NCI-H526 (cell line): ENCODE measurements around the gene PSMD5.

ENCODE experiments used
- DNase-seq, 2 experiments: peaks; one replicate each; lab custom pipeline; 2025; lab: John Stamatoyannopoulos, UW

The PSMD5 gene

GRCh38 chr9:120875195-120875565 is 32.5 kb upstream of the PSMD5 start:
- DNase-seq, result no peak

DNA sequence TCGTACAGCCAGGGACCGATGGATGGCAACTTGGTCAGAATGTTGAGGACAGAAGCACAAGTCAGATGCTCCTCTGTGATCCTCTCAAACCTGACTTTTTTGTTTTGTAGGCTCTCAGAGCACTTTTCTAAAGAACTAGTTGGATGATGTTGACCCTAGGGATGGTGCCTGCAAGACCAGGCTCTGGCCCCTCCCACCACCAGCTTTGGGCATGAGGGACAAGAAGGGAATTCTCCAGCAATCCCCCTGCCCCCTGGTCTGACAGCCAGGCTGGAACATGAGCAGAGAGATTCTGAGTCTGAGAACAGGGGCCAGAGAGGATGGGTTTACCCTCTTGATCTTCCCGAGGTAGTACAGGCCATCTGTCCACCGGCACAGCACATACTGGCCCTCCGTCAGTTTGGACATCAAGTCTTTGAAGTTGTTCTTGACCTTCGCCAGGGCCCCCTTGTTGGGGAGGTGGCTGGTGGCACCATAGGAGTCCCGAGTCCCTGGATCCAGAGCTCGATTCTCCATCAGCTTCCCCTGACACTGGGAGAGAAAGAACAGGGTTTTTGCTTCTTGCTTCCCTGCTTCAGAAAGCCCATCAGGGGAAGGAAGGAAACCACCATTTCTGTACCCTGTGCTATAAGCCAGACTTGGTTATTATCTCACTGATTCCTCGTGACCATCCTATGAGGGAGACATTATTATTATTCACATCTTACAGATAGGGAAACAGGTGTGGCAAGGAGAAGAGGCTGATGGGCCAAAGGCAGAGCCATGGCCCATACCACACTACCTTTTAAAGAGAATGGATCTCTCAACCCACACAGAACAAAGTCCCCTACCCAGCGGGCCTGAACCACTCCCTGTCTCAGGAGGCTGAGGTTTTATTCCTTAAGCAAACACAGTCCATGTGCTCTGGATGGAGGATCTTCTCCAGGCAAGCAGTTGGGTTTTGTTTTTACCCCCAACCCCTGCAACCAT is 31.8 kb upstream of the PSMD5 start:
- DNase-seq, result no peak

- DNase-seq, result no peak
These were observed 30.8 kb upstream of the PSMD5 start for GRCh38 chr9:120873512-120873911.

DNA sequence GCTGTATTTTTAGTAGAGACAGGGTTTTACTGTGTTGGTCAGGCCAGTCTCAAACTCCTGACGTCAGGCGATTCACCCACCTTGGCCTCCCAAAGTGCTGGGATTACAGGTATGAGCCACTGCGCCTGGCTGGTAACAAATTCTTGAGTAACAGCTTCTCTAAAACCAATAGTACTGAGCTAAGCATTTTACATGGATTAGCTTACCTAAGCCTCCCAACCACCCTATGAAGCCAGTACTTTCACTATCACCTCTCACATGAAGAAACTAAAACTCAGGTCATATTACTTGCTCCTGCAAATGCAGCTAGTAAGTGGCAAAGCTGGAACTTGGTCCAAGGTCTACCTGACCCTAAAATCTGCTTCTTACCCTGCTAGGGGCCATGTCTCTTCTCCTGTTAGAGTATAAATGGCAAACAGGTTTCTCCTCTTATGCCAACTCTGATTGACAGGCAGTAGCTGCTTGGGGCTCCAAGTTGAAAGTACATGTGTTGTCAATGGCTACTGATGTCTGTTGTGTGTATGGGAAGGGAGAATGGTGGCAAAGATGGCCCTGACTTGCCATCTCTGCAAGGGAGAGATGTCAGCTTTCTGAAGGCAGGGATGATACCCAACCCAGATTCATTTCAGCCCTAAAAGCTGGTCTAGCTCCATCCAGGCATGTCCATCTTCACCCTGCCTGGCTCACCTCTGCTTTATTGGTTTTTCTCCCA is 30.2 kb upstream of the PSMD5 start:
- no peak for DNase-seq

- no peak for DNase-seq
These were observed 27.5 kb upstream of the PSMD5 start for GRCh38 chr9:120870206-120870605.

DNA sequence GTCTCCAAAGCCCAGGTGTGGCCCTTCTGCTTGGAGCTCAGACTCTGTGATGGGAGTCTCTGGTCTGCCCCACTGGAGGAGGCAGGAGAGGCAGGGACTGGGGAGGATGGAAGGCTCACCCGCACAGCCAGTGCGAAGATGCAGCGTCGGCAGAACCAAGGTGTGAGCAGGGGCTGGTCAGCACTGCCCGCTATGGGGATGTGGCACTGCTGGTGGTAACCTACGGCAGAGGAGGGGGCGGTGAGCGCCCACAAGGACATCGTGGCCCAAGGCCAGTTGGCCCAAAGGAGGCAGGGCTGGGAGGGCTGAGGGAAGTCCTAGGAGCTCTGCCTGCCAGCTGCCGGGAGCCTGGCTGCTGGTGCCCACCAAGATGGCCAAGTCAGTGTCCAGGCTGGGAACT is 27.0 kb upstream of the PSMD5 start:
- DNase-seq, result no peak

DNA sequence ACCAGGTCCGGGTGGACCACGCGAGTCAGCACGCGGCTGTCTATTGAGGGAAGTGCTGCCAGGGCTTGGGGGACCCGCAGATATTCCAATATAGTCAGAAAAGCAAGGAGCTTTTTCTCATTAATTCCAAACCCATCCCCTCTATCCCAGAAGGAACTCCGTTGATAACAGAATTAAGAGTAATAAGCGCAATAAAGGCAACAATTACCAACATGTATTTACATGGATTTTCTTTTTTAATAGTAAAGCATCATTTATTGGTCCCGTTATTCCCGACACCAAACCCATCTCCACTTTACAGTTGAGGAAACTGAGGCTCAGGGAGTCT is 26.6 kb upstream of the PSMD5 start:
- no peak for DNase-seq

- DNase-seq, result peak; percentile 83 to 95
These were observed 26.1 kb upstream of the PSMD5 start for GRCh38 chr9:120868676-120869359.

DNA sequence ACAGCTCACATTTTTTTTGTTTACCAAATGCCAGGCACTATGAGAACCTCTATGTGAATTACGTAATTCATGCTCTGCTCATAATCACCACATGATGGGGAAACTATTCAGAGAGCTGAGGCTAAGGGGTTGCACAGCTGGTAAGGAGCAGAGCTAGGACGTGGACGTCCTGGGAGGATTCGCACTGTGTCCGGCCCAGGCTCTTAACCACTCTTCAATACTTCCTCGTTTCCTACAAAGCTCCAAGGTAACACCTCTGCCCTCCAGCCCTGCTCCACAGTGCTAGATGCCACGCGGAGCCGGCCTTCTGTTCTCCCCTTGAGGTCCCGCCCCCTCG is 25.6 kb upstream of the PSMD5 start:
- no peak for DNase-seq

DNA sequence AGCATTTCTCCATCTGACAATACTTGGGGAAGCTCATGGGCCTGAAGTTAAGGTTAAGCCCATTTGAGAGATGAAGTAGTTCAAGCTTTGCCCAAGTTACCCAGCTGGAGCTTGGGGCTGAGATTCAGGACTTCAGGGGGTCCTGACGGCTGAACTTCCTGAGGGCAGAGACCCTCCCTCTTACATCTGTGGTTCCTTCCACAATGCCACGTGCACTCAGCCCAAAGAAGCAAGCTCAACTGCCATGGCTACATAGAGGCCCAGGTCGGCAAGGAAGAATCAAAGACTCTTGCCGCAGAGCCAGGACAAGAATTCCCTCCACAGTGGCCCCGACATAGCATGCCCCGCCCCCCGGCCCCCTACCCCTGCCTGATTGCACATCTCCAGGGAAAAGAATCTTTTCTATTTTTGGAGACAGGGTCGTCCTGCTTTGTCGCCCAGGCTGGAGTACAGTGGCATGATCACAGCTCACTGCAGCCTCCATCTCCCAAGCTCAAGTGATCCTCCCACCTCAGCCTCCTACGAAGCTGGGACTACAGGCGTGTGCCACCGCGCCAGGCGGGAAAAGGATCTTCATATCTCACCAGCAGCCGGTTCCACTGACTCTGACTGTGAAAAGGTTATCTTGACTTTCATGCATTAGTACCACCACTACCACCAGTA is 25.1 kb upstream of the PSMD5 start:
- DNase-seq, result no peak

DNA sequence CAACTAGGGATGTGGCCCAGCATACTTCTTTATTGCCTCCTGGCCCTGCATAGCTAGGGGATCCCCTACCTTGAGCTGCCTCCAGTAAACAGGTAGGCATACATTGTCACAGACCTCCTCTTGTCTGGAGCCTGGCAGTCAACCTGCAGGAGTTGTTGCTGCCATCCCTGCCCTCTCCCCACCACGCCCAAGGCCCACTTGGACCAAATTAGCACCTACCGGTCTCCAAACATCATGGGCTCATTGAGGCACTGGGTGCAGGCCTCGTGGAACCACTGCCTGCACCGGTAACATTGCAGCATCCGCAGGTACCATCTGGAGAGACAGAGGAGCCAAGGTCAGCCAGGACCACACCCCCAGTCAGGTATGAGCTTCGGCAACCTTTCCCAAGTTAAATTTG is 23.9 kb upstream of the PSMD5 start:
- DNase-seq, result no peak

DNA sequence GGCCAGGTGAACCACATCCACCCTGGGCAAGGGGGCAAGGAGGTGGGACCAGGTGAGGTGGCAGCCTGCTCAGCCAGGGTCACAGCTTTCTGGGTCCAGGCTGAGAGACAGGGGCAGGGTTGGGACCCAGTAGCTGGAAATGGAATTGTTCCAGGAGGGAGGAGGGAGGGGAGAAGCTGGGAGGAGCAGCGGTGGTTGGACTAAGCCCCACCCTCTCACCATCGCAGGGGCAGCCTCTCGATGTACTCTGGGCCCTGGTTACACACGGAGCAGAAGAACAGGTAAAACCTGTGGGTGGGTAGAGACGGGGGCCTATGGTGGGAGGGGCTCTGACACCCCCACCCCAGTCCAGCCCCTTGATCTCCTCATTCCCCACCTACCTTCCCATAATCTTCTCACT is 23.1 kb upstream of the PSMD5 start:
- DNase-seq, result no peak

DNA sequence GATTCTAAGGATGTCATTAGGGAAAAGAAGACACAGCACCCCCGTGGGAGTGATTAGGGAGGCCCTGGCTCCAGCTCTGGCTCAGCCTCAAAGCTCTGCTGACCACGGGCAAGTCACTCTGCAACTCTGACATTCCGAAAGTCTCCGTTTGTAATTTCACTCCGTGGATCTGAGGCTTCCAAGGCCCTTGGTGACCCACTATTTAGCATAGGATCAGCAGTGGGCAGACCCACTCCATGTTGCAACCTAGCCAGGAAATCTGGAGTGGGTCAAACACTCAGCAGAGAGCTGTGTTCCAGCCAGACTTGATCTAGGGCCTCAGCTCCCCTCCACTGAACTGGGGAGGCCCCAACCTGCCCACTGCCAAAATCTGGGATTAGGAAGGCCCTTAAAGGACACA is 22.5 kb upstream of the PSMD5 start:
- DNase-seq, result no peak

- no peak for DNase-seq
These were observed 22.0 kb upstream of the PSMD5 start for GRCh38 chr9:120864719-120865118.

- no peak for DNase-seq
These were observed 21.1 kb upstream of the PSMD5 start for GRCh38 chr9:120863833-120864232.

DNA sequence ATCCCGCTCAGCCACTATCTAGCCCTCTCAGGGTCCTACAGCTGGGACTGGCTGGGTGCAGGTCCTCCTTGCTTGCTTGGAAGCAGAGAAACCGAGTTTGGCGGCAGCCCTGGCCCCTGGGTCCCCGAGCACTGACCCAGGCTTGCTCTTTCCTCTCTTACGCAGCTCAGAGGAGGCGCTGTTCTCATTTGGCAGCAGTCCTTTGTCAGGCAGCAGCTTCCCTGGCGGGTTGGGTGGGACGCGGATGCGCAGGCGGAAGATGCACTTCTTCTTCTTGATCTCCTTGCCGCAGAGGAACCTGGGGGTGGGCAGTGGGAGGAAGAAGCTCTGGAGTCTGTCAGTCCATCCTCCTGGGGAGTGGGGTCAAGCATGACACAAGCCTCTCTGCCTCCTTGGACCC is 19.7 kb upstream of the PSMD5 start:
- DNase-seq, result no peak

DNA sequence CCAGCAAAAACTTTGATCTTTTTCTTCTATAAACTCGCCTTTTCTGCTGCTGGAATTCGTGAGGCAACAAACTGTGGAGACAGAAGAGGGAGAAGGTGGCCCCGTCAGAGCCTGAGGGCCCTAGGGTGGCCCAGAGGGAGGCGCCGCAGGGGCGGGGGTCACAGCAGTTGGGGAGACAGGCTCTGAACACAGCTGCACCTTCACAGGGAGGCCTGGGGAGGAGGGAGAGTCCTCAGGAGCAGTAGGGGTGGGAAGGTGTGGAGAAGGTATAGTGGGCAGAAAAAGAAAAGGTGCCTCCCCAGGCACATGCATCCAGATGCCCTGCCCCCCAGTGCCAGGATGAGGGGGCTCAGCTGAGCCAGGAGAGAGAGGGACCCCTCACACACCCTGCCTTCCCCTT is 19.2 kb upstream of the PSMD5 start:
- no peak for DNase-seq

DNA sequence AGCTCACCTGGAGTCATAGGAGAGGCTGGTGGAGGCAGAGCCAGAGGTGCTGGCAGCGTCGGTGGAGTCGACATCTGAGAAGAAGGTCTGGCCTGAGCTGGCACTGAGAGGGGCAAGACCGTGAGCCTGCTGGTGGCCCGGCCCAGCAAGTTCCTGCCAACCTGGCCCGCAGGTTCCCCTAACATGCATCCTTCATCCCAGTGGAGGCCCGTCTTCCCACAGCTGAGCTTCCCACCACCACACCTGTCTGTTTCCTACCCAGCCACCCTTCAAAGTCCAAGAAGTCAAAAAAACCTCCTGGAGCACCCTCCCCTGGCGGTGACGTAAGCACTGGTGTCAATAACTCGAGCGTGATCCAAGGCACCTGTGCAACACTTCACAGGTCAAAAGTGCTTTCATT is 17.4 kb upstream of the PSMD5 start:
- no peak for DNase-seq

DNA sequence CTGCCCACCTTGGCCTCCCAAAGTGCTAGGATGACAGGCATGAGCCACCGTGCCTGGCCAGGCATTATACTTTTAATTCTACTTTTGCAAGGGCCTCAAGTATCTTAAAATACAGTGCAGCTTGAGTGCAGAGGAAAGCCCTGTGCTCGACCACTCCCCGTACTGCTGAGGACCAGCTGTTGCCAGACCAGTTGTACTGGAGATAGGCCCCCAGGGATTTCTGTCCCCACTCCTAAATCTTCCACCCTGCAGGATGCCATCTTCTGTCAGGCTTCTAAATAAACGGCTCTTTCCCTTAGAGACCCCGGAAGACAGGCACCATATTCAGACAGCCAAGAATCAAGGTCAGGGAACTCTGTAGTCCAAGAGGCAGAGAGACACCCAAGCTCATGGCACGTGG is 16.6 kb upstream of the PSMD5 start:
- no peak for DNase-seq

DNA sequence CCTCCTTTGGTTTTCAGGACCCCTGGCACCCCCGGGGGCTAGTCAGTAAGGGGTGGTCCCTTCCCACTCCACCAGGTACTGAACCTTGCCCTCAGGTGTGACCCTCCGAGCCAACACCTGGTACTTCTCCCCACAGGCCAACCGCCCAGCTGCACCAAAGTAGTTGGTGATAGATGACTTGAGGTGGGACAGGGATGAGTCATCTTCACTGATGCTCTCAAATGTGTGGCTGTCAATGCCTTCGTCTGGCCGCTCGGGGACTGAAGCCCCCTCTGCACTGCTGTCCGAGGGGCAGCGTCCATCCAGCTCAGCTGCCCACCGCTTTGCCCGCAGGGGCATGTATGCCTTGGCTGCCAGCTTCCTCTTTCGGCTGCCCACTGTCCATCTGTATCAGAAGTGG is 15.2 kb upstream of the PSMD5 start:
- DNase-seq, result no peak

- DNase-seq, result no peak
These were observed 14.8 kb upstream of the PSMD5 start for GRCh38 chr9:120857481-120857880.

DNA sequence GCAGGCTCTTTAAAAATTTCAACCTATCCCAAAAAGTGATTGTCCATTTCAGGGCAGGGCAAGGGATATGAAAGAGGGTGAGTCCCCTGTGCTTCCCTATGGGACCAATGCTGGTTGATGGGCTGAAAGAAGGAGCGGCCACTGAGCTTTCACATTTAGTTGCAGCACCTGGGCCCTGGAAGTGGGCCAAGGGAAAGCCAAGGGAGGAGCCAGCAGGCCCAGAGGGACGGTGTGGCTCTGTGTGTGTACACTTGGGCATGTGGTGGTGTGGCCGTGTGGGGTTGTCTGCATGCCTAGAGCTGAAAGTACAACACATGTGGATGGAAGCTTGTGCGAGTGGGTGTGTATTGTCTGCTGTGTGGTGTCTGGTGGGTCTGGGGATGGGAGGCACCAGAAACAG is 14.0 kb upstream of the PSMD5 start:
- no peak for DNase-seq
